CD4-positive, alpha-beta memory T cell (primary cell): Measurements from ENCODE around the gene ARPC2. TPM values are rescaled to one million over a fixed set of nuclear protein-coding genes. Genes with fewer than 3 reads are reported as not detected.

Experiments
- CTCF ChIA-PET: fragments of 350-600 bp; sonication (Branson Sonifier 250); formaldehyde crosslinking; loops from one replicate; lab custom pipeline; 2021; ENCODE audit warnings: inconsistent platforms; ENCODE audit not compliant: partially characterized antibody; lab: Charles Lee
- POLR2A ChIA-PET: fragments of 350-600 bp; sonication (Branson Sonifier 250); formaldehyde crosslinking; loops from one replicate; lab custom pipeline; 2021; ENCODE audit not compliant: partially characterized antibody; lab: Charles Lee
- DNase-seq, 5 donors: peaks; one replicate each; pipeline versions ENCODE4 v3.0.0 to v3.0.0-alpha.2; 2020 to 2022; ENCODE audit warnings: mixed read lengths in 1 of 5
- H3K27ac ChIP-seq: one replicate; pipeline ENCODE4 v1.7.0; 2013; ENCODE audit warnings: low read depth, low read length
- H3K27me3 ChIP-seq: 2 replicates; pipeline ENCODE4 v1.7.0; 2013; ENCODE audit warnings: mild to moderate bottlenecking, low read length, moderate library complexity; ENCODE audit not compliant: insufficient read depth
- H3K36me3 ChIP-seq: 2 replicates; pipeline ENCODE4 v1.7.0; 2013; ENCODE audit warnings: mild to moderate bottlenecking, low read length, moderate library complexity; ENCODE audit not compliant: insufficient read depth
- H3K4me1 ChIP-seq: 2 replicates; pipeline ENCODE4 v1.7.0; 2013; ENCODE audit warnings: mild to moderate bottlenecking, low read length, moderate library complexity; ENCODE audit not compliant: insufficient read depth
- H3K4me3 ChIP-seq, 2 donors: one replicate each; pipeline ENCODE4 v1.7.0; 2013; ENCODE audit warnings: low read length in 2 of 2, mild to moderate bottlenecking in 1 of 2
- H3K9me3 ChIP-seq, 2 donors: one replicate each; pipeline ENCODE4 v1.7.0; 2013; ENCODE audit warnings: low read length in 2 of 2, control low read depth in 1 of 2; ENCODE audit not compliant: control insufficient read depth in 1 of 2
- H3K27ac Mint-ChIP-seq, 7 donors: one replicate each; pipeline ENCODE4 v1.8.0; 2020 to 2021; ENCODE audit warnings: mixed read lengths in 7 of 7, mild to moderate bottlenecking in 6 of 7, inconsistent platforms in 3 of 7, moderate library complexity in 3 of 7
- H3K27me3 Mint-ChIP-seq, 2 donors: one replicate each; pipeline ENCODE4 v1.8.0; 2020 to 2021; ENCODE audit warnings: mixed read lengths in 2 of 2
- H3K36me3 Mint-ChIP-seq, 2 donors: one replicate each; pipeline ENCODE4 v1.8.0; 2020 to 2021; ENCODE audit warnings: mixed read lengths in 2 of 2, inconsistent platforms in 1 of 2, mild to moderate bottlenecking in 1 of 2
- H3K4me1 Mint-ChIP-seq, 4 donors: one replicate each; pipeline ENCODE4 v1.8.0; 2020 to 2021; ENCODE audit warnings: mixed read lengths in 4 of 4, mild to moderate bottlenecking in 1 of 4
- H3K4me3 Mint-ChIP-seq, 8 donors: one replicate each; pipeline ENCODE4 v1.8.0; 2020 to 2021; ENCODE audit warnings: mixed read lengths in 8 of 8, mild to moderate bottlenecking in 7 of 8, moderate library complexity in 6 of 8, inconsistent platforms in 3 of 8
- H3K9me3 Mint-ChIP-seq, 8 donors: one replicate each; pipeline ENCODE4 v1.8.0; 2020 to 2021; ENCODE audit warnings: mixed read lengths in 8 of 8, mild to moderate bottlenecking in 5 of 8, inconsistent platforms in 3 of 8, moderate library complexity in 1 of 8
- intact Hi-C: fragments of 100-400 bp; cut with micrococcal nuclease; formaldehyde crosslinking; loops from one replicate; pipeline ENCODE4 v1.15.1; 2023
- polyA plus RNA-seq, 2 donors: library from polyadenylated mRNA; unstranded; fragments of 300-500 nt; fragmentation: Illumina TruSeq; gene quantifications; one replicate each; pipeline ENCODE4 v1.2.3, GENCODE V29; 2021
- total RNA-seq, 2 experiments: library from RNA; stranded (reverse); gene quantifications; one replicate each; pipeline ENCODE4 v1.2.3, GENCODE V29; 2021

The ARPC2 gene
- total and polyA plus RNA-seq, 4 experiments from 2014 or later: 412 to 1,042 (median 628) TPM

DNA sequence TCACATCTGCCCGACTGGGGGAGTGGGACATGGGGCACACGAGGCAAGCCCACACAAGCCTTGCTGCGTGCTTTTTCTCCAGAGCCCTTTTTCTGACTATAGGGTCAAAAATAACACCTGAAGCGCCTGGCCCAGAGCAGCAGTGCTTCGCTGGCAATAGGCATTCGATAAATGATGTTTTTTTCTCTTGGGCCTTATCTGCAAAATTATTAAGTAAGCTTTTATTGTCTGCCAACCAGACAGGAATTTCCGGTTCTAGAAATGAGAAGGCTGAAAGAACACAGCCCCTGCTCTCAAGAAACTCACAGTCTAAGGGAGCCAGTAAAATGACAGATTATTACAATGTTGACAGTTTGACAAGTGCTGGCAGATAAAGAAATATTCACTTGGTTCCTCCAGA lies 78.0 kb downstream of the ARPC2 start:
- H3K4me1 Mint-ChIP-seq: peaks cover 17 to 48% (median 30%) of the 10 kb centered on the region in 4 donors
- POLR2A ChIA-PET: interaction anchor here (0.8 to 11.2 kb wide), 5 partner anchors 9 to 105 kb away, joined by 3 to 176 read pairs (median 11); partner anchors contain the start of genes AAMP and PNKD
- peak overlapping the region in 2 of 8 donors; percentile 30 to 46 for H3K4me3 Mint-ChIP-seq

DNA sequence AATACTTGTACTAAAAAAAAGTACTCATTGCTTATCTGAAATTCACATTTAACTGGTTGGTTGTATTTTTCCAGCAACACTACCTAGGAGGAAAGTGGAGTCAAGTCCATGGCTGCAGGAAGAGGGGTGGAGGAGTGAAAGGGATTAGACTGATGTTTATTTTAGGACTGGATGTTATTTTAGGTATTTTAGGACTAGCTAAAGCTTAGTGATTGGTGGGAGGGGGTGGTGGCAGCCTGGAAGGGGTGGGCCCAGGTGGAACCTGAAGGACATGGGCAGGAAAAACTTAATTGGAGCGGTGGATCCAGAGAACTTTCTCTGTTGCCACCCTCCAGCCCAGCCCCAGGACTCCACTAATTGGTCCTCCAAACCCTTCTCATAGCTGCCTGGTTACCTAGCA lies 79.2 kb downstream of the ARPC2 start:
- Mint-ChIP-seq H3K4me3 (no peak overlapping the region), H3K36me3 (peaks cover 0 to 4% of the 10 kb centered on the region in 2 donors), H3K27ac (peak overlapping the region in 2 of 7 donors; percentile 70 to 77), H3K27me3 (no peaks in the 10 kb centered on the region), H3K4me1 (peaks cover 11 to 39% (median 22%) of the 10 kb centered on the region in 4 donors), H3K9me3 (no peaks in the 10 kb centered on the region)
- H3K4me3 ChIP-seq: no peak overlapping the region
- no peaks in the 10 kb centered on the region for H3K9me3 ChIP-seq
- DNase-seq: no peak
- no peak overlapping the region for H3K27ac ChIP-seq
- H3K4me1 ChIP-seq: peaks cover 21% of the 10 kb centered on the region
- no peaks in the 10 kb centered on the region for H3K27me3 ChIP-seq
- intact Hi-C loops: no loop called here
- POLR2A ChIA-PET: interaction anchor here (2.1 to 11.2 kb wide), 3 partner anchors 11 to 71 kb away, joined by 5 to 176 read pairs (median 18); partner anchors contain the start of genes AAMP and PNKD
- no peaks in the 10 kb centered on the region for H3K36me3 ChIP-seq
- CTCF ChIA-PET: interaction anchor here (2.0 to 20.1 kb wide), 4 partner anchors 10 to 100 kb away, joined by 21 to 446 read pairs (median 94); partner anchors contain the start of genes AAMP, CATIP and PNKD

More for the DNA sequence above, 78.0 kb downstream of the ARPC2 start:
- peak overlapping the region in 6 of 7 donors; percentile 50 to 94 (median 60) for H3K27ac Mint-ChIP-seq
- H3K36me3 ChIP-seq: no peaks in the 10 kb centered on the region
- intact Hi-C loops: no loop called here
- no peaks in the 10 kb centered on the region for H3K27me3 ChIP-seq
- H3K4me1 ChIP-seq: peaks cover 29% of the 10 kb centered on the region
- DNase-seq: no peak
- peaks cover 0 to 13% of the 10 kb centered on the region in 2 donors for H3K36me3 Mint-ChIP-seq
- H3K27me3 Mint-ChIP-seq: no peaks in the 10 kb centered on the region
- no peaks in the 10 kb centered on the region for H3K9me3 ChIP-seq
- CTCF ChIA-PET: interaction anchor here (2.0 to 20.1 kb wide), 4 partner anchors 9 to 101 kb away, joined by 21 to 446 read pairs (median 94); partner anchors contain the start of genes AAMP, CATIP and PNKD
- H3K27ac ChIP-seq: no peak overlapping the region
- H3K9me3 Mint-ChIP-seq: no peaks in the 10 kb centered on the region
- H3K4me3 ChIP-seq: no peak overlapping the region

DNA sequence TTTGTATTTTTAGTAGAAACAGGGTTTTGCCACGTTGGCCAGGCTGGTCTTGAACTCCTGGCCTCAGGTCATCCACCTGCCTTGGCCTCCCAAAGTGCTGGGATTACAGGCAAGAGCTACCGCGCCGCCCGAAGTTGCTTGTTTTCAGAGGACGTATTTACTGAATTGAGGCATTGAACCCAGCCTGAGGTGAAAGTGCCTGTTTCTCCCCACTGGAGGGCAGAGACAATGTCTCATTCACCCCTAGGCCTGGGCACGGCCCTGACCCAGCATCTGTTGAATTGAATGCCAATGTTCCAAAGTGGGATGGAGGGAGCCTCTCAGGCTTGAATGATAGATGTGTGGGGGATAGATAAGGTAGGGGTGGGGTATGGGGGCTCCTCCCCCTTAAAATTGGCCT lies 79.9 kb downstream of the ARPC2 start:
- Mint-ChIP-seq H3K9me3 (no peaks in the 10 kb centered on the region), H3K27me3 (no peaks in the 10 kb centered on the region), H3K4me3 (no peak overlapping the region), H3K27ac (no peak overlapping the region), H3K36me3 (no peaks in the 10 kb centered on the region), H3K4me1 (peaks cover 13 to 38% (median 25%) of the 10 kb centered on the region in 4 donors)
- Histone ChIP-seq H3K4me3 (no peak overlapping the region), H3K27me3 (no peaks in the 10 kb centered on the region), H3K36me3 (no peaks in the 10 kb centered on the region), H3K27ac (no peak overlapping the region), H3K4me1 (peaks cover 25% of the 10 kb centered on the region), H3K9me3 (no peaks in the 10 kb centered on the region)
- ChIA-PET POLR2A (interaction anchor here (0.6 to 11.2 kb wide), 4 partner anchors 11 to 71 kb away, joined by 3 to 176 read pairs (median 12); partner anchors contain the start of genes AAMP and PNKD), CTCF (interaction anchor here (2.0 to 20.1 kb wide), 3 partner anchors 11 to 61 kb away, joined by 21 to 446 read pairs (median 151); partner anchors contain the start of genes AAMP, CATIP and PNKD)
- no peak for DNase-seq
- intact Hi-C loops: no loop called here

DNA sequence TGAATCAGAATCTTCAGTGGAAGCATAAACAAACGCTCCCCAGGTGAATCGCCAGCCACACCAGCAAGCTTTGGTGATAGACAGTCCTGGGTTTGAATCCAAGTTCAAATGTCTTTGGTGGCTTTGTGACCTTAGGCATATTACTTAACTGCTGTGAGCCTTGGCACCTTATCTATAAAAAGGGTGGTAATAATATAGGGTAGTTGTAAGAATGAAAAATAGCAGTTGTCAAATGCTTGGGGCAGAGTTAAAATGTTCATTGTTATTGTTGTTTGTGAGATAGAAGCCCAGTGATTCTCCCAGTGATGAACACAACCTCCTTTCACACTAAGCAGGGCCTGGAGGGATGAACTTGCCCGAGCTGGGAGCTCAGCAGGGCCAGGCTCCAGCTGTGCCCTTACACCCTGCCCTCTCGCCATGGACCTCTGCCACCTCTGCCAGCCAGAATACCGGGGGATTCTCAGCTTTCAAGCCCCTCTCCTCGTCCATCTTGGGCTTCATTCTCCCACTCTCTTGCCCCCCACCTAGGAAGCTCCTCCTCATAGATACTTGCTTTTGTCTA lies 81.4 kb downstream of the ARPC2 start:
- Histone ChIP-seq H3K27ac (no peak overlapping the region), H3K4me1 (peaks cover 16% of the 10 kb centered on the region), H3K9me3 (no peaks in the 10 kb centered on the region), H3K4me3 (no peak overlapping the region), H3K36me3 (no peaks in the 10 kb centered on the region), H3K27me3 (no peaks in the 10 kb centered on the region)
- POLR2A ChIA-PET: interaction anchor here (1.1 to 11.2 kb wide), 5 partner anchors 11 to 102 kb away, joined by 3 to 176 read pairs (median 6); partner anchors contain the start of genes AAMP, CATIP, CTDSP1 and PNKD
- no peak for DNase-seq
- CTCF ChIA-PET: interaction anchor here (0.9 to 20.1 kb wide), 10 partner anchors 8 to 168 kb away, joined by 3 to 446 read pairs (median 4); partner anchors contain the start of genes AAMP, CATIP and PNKD
- Mint-ChIP-seq H3K4me1 (peaks cover 10 to 28% (median 20%) of the 10 kb centered on the region in 4 donors), H3K27me3 (no peaks in the 10 kb centered on the region), H3K27ac (peak overlapping the region in 2 of 7 donors; percentile 12 to 56), H3K4me3 (no peak overlapping the region), H3K9me3 (no peaks in the 10 kb centered on the region), H3K36me3 (no peaks in the 10 kb centered on the region)
- intact Hi-C loops: no loop called here

GRCh38 chr2:218300141-218300540 lies 83.2 kb downstream of the ARPC2 start:
- Mint-ChIP-seq H3K27ac (peak overlapping the region in 2 of 7 donors; percentile 0 to 33), H3K9me3 (no peaks in the 10 kb centered on the region), H3K4me1 (peaks cover 3 to 12% (median 7%) of the 10 kb centered on the region in 4 donors), H3K36me3 (no peaks in the 10 kb centered on the region), H3K27me3 (no peaks in the 10 kb centered on the region), H3K4me3 (peak overlapping the region in 1 of 8 donors; percentile 22)
- CTCF ChIA-PET: interaction anchor here (1.1 to 20.1 kb wide), 4 partner anchors 10 to 58 kb away, joined by 3 to 446 read pairs (median 81); partner anchors contain the start of genes AAMP, CATIP and PNKD
- H3K4me3 ChIP-seq: no peak overlapping the region
- no peak overlapping the region for H3K27ac ChIP-seq
- intact Hi-C loops: no loop called here
- peaks cover 8% of the 10 kb centered on the region for H3K4me1 ChIP-seq
- no peaks in the 10 kb centered on the region for H3K36me3 ChIP-seq
- no peaks in the 10 kb centered on the region for H3K9me3 ChIP-seq
- no peak for DNase-seq
- H3K27me3 ChIP-seq: no peaks in the 10 kb centered on the region
- POLR2A ChIA-PET: interaction anchor here (1.2 to 2.4 kb wide), 3 partner anchors 27 to 97 kb away, joined by 3 to 8 read pairs (median 3); partner anchors contain the start of gene CATIP

DNA sequence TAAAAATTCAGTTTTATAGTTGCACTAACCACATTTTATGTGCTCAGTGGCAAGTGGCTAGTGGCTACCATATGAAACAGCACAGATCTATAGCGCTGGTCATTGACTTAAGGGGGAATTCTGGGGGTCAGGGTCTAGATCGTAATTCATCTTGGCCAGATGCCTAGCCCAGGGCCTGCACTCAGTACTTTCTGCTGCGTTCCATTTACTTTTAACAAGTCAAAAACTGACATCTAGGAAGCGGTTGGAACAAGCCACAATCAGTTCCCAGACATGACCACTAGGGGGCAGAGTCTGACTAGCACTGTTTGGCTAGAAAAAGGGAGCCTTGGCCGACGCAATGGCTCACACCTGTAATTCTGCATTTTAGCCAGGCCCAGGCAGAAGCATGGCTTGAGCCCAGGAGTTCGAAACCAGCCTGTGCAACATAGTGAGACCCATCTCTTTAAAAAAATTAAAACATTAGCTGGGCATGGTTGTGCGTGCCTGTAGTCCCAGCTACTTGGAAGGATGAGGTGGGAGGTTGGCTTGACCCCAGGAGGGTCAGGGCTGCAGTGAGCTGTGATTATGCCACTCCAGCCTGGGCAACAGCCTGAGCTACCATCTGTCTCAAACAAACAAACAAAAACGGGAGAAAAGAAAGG lies 84.3 kb downstream of the ARPC2 start:
- DNase-seq: peak; percentile 83 to 87 (median 84)
- CTCF ChIA-PET: interaction anchor here (0.6 to 3.9 kb wide), 28 partner anchors 9 to 547 kb away, joined by 3 to 136 read pairs (median 4); partner anchors contain the start of genes AAMP, CATIP, CTDSP1 and PNKD
- intact Hi-C loops: loop anchor here (1.0 kb wide), 7 partner anchors 15 to 347 kb away; partner anchors contain the start of gene CATIP
- H3K9me3 ChIP-seq: no peaks in the 10 kb centered on the region
- peaks cover 8% of the 10 kb centered on the region for H3K4me1 ChIP-seq
- H3K27ac ChIP-seq: no peak overlapping the region
- H3K36me3 ChIP-seq: no peaks in the 10 kb centered on the region
- H3K4me3 ChIP-seq: no peak overlapping the region
- no peak overlapping the region for H3K4me3 Mint-ChIP-seq
- H3K4me1 Mint-ChIP-seq: peaks cover 3 to 8% (median 5%) of the 10 kb centered on the region in 4 donors
- H3K27ac Mint-ChIP-seq: peak overlapping the region; percentile 7 to 91 (median 39)
- no peaks in the 10 kb centered on the region for H3K27me3 Mint-ChIP-seq
- POLR2A ChIA-PET: interaction anchor here (0.9 to 1.9 kb wide), 12 partner anchors 9 to 105 kb away, joined by 3 to 12 read pairs (median 4); partner anchors contain the start of genes CATIP and TMBIM1
- H3K9me3 Mint-ChIP-seq: no peaks in the 10 kb centered on the region
- H3K36me3 Mint-ChIP-seq: no peaks in the 10 kb centered on the region
- H3K27me3 ChIP-seq: no peaks in the 10 kb centered on the region
